Gastrocnemius medialis (tissue), 4 donors: Measurements from ENCODE around the gene BAIAP2L1. TPM values are rescaled to one million over a fixed set of nuclear protein-coding genes. Genes with fewer than 3 reads are reported as not detected.

ENCODE experiments used
- ATAC-seq, 2 donors: fragments of 150-250 bp; one replicate each; pipeline ENCODE4 v1.9.1; 2016
- DNase-seq, 2 donors: peaks; one replicate each; pipeline ENCODE4 v3.0.0-alpha.2; 2019
- H3K27ac ChIP-seq, 4 donors: fragments of 200-600 bp; sonication (generic); 1 replicate in 1 of 4; 2 replicates in 3 of 4; pipeline ENCODE4 v1.5.1; 2016 to 2018; ENCODE audit warnings: mild to moderate bottlenecking in 2 of 4, moderate library complexity in 1 of 4
- H3K27me3 ChIP-seq, 3 donors: fragments of 200-600 bp; sonication (generic) in 2 of 3; 1 replicate in 1 of 3; 2 replicates in 2 of 3; pipeline versions ENCODE4 v1.5.1 to v1.6.0; 2016 to 2019; ENCODE audit warnings: mild to moderate bottlenecking in 1 of 3, moderate library complexity in 1 of 3
- H3K36me3 ChIP-seq, 2 donors: fragments of 200-600 bp; sonication (generic) in 1 of 2; one replicate each; pipeline ENCODE4 v1.5.1; 2017 to 2018
- H3K4me1 ChIP-seq, 2 donors: fragments of 200-600 bp; sonication (generic) in 1 of 2; one replicate each; pipeline ENCODE4 v1.5.1; 2016 to 2017; ENCODE audit warnings: mild to moderate bottlenecking in 2 of 2
- H3K4me3 ChIP-seq, 4 donors: fragments of 200-600 bp; sonication (generic) in 3 of 4; 1 replicate in 1 of 4; 2 replicates in 3 of 4; pipeline ENCODE4 v1.5.1; 2016 to 2019; ENCODE audit warnings: mild to moderate bottlenecking in 2 of 4
- H3K9me3 ChIP-seq, 3 donors: fragments of 200-600 bp; sonication (generic) in 2 of 3; 1 replicate in 1 of 3; 2 replicates in 2 of 3; pipeline ENCODE4 v1.5.1; 2016 to 2019
- CTCF ChIP-seq, 5 experiments: fragments of 450-650 bp in 3 of 5; fragments of 200-600 bp in 2 of 5; sonication (generic) in 2 of 5; IDR thresholded peaks in 4 of 5; conservative IDR thresholded peaks in 1 of 5; 1 replicate in 4 of 5; 2 replicates in 1 of 5; pipeline ENCODE4 v1.5.1; 2016 to 2019; ENCODE audit warnings: antibody characterized with exemption in 5 of 5, mild to moderate bottlenecking in 3 of 5, moderate library complexity in 3 of 5
- POLR2A ChIP-seq, 2 donors: fragments of 450-650 bp; IDR thresholded peaks; one replicate each; pipeline ENCODE4 v1.6.1; 2017; ENCODE audit warnings: antibody characterized with exemption in 2 of 2, mild to moderate bottlenecking in 2 of 2, moderate library complexity in 2 of 2
- in situ Hi-C, 4 donors: fragments of 200-750 bp; cut with MboI; loops; one replicate each; pipeline versions ENCODE4 v1.15.0 to v1.8.0; 2017; ENCODE audit warnings: low sequenced_read_pairs in 4 of 4
- intact Hi-C: fragments of 100-400 bp; cut with DNase I; formaldehyde crosslinking; loops from one replicate; pipeline ENCODE4 v1.15.1; 2023; ENCODE audit warnings: low total_unique reads
- total RNA-seq, 4 donors: library from RNA; depleted of rRNA; stranded (reverse); fragments of >200 nt; gene quantifications; one replicate each; pipeline versions ENCODE4 v1.1.0 to v1.2.3, GENCODE V29; 2016

The BAIAP2L1 gene
- total RNA-seq, 4 donors from 2014 or later = 0.59 to 3.8 (median 1.2) TPM

DNA sequence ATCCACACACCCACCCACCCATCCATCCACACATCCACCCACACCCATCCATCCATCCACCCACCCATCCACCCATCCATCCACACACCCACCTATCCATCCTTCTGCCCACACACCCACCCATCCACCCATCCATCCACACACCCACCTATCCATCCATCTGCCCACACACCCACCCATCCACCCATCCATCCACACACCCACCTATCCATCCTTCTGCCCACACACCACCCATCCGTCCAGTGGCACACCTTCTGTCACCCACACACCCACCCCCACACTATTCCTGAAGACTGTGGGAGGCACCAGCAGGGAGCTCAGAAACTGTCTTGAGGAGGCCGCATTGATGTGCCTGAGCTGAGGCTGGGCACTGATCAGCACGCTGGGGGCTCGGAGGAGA, 158.0 kb downstream of the BAIAP2L1 start:
- DNase-seq (no peak), ATAC-seq (no peak)
- Histone ChIP-seq H3K9me3 (no peaks in the 10 kb centered on the region), H3K36me3 (peaks cover 0 to 43% of the 10 kb centered on the region in 2 donors), H3K27me3 (no peaks in the 10 kb centered on the region), H3K4me3 (no peak overlapping the region), H3K27ac (no peak overlapping the region), H3K4me1 (no peaks in the 10 kb centered on the region)
- in situ Hi-C loops (loop anchor here in 1 of 4 donors (25.0 kb wide), 1 partner anchor 131 kb away; the partner anchor contains the start of gene LMTK2), intact Hi-C loops (loop anchor here (5.0 kb wide), 1 partner anchor 221 kb away; no protein-coding TSS in a partner anchor)
- TF ChIP-seq POLR2A (IDR thresholded peaks at IDR 0.05) (no peak), CTCF (IDR thresholded peaks at IDR 0.05 in 4 of 5, conservative IDR thresholded peaks at IDR 0.05 in 1 of 5) (no peak)

DNA sequence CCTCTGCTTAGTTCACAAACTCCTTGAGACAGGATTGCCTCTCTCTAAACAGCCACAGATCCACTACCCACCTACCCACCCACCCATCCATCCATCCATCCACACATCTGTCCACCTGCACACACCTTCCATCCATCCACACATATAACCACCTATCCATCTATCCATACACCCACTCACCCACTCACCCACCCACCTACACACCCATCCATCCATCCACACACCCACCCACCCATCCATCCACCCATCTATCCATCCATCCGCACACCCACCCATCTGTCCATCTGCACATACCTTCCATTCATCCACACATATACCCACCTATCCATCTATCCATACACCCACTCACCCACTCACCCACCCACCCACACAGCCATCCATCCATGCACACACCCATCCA, 158.5 kb downstream of the BAIAP2L1 start:
- no peak overlapping the region for H3K4me3 ChIP-seq
- DNase-seq (no peak), ATAC-seq (no peak)
- in situ Hi-C loops (loop anchor here in 1 of 4 donors (25.0 kb wide), 1 partner anchor 130 kb away; the partner anchor contains the start of gene LMTK2), intact Hi-C loops (loop anchor here (5.0 kb wide), 1 partner anchor 220 kb away; no protein-coding TSS in a partner anchor)
- no peak overlapping the region for H3K27ac ChIP-seq
- no peaks in the 10 kb centered on the region for H3K9me3 ChIP-seq
- TF ChIP-seq CTCF (IDR thresholded peaks at IDR 0.05 in 4 of 5, conservative IDR thresholded peaks at IDR 0.05 in 1 of 5) (no peak), POLR2A (IDR thresholded peaks at IDR 0.05) (no peak)
- peaks cover 0 to 46% of the 10 kb centered on the region in 2 donors for H3K36me3 ChIP-seq
- no peaks in the 10 kb centered on the region for H3K27me3 ChIP-seq
- no peaks in the 10 kb centered on the region for H3K4me1 ChIP-seq

GRCh38 chr7:98241674-98242241, 159.1 kb downstream of the BAIAP2L1 start:
- ATAC-seq (no peak), DNase-seq (no peak)
- intact Hi-C loops (loop anchor here (5.0 kb wide), 1 partner anchor 219 kb away; no protein-coding TSS in a partner anchor), in situ Hi-C loops (loop anchor here in 1 of 4 donors (25.0 kb wide), 1 partner anchor 129 kb away; the partner anchor contains the start of gene LMTK2)
- H3K27ac ChIP-seq = no peak overlapping the region
- H3K4me3 ChIP-seq = no peak overlapping the region
- H3K4me1 ChIP-seq = no peaks in the 10 kb centered on the region
- H3K27me3 ChIP-seq = no peaks in the 10 kb centered on the region
- no peaks in the 10 kb centered on the region for H3K9me3 ChIP-seq
- TF ChIP-seq CTCF (IDR thresholded peaks at IDR 0.05 in 4 of 5, conservative IDR thresholded peaks at IDR 0.05 in 1 of 5) = no peak
- TF ChIP-seq POLR2A (IDR thresholded peaks at IDR 0.05) = no peak
- peaks cover 0 to 46% of the 10 kb centered on the region in 2 donors for H3K36me3 ChIP-seq

Other genes starting within 250 kb of the BAIAP2L1 start
- 1 to 10 TPM in 3 of 4 donors, not detected in 1; 1.6 to 2.1 (median 1.8) TPM for gene BHLHA15, start 189.7 kb downstream of the BAIAP2L1 start, total RNA-seq
- 10 to 100 TPM; 16.0 to 59.6 (median 33.9) TPM for gene TECPR1, start 148.9 kb downstream of the BAIAP2L1 start, total RNA-seq
- 100 to 1,000 TPM in 3 of 4 donors, 10 to 100 TPM in 1; 60.5 to 180 (median 114) TPM for gene BRI3, start 119.4 kb downstream of the BAIAP2L1 start, total RNA-seq
- gene NPTX2, start 216.2 kb upstream of the BAIAP2L1 start, total RNA-seq = 10 to 100 TPM in 3 of 4 donors, 1 to 10 TPM in 1; 9.6 to 22.7 (median 16.6) TPM